Peyer's patch (tissue), 4 donors: ENCODE measurements around the gene RPL23. TPM values are rescaled to one million over a fixed set of nuclear protein-coding genes. Genes with fewer than 3 reads are reported as not detected.

Source experiments
- DNase-seq, 3 donors: peaks; one replicate each; pipeline ENCODE4 v3.0.0-alpha.2; 2017 to 2019
- H3K27ac ChIP-seq, 4 donors: fragments of 200-600 bp; sonication (generic); one replicate each; pipeline ENCODE4 v1.5.1; 2016 to 2019
- H3K27me3 ChIP-seq, 2 donors: fragments of 200-600 bp; sonication (generic); one replicate each; pipeline ENCODE4 v1.5.1; 2019
- H3K36me3 ChIP-seq, 3 donors: fragments of 200-600 bp; sonication (generic); one replicate each; pipeline ENCODE4 v1.5.1; 2016 to 2019
- H3K4me1 ChIP-seq, 4 donors: fragments of 200-600 bp; sonication (generic); one replicate each; pipeline ENCODE4 v1.5.1; 2016 to 2019
- H3K4me3 ChIP-seq, 4 donors: fragments of 200-600 bp; sonication (generic); 1 replicate in 3 of 4; 2 replicates in 1 of 4; pipeline ENCODE4 v1.5.1; 2016 to 2019; ENCODE audit warnings: mild to moderate bottlenecking in 1 of 4
- H3K9me3 ChIP-seq, 4 donors: fragments of 200-600 bp; sonication (generic); one replicate each; pipeline ENCODE4 v1.5.1; 2016 to 2019; ENCODE audit warnings: mild to moderate bottlenecking in 1 of 4
- POLR2A ChIP-seq, 2 donors: fragments of 450-650 bp; IDR thresholded peaks; one replicate each; pipeline ENCODE4 v1.5.1; 2017; ENCODE audit warnings: antibody characterized with exemption in 2 of 2, mild to moderate bottlenecking in 2 of 2, moderate library complexity in 2 of 2
- total RNA-seq, 4 donors: library from RNA; depleted of rRNA; stranded (reverse); fragments of >200 nt; gene quantifications; one replicate each; pipeline ENCODE4 v1.1.0, GENCODE V29; 2016
- TF ChIP-seq, protein P1 (sequence below), 6 experiments: fragments of 450-650 bp in 4 of 6; fragments of 200-600 bp in 2 of 6; sonication (generic) in 1 of 6; IDR thresholded peaks; one replicate each; pipeline ENCODE4 v1.5.1; 2017 to 2019; ENCODE audit warnings: antibody characterized with exemption in 6 of 6, mild to moderate bottlenecking in 3 of 6, moderate library complexity in 1 of 6

RPL23 gene
- total RNA-seq, 4 donors from 2014 or later = 347 to 1,233 (median 540) TPM

DNA sequence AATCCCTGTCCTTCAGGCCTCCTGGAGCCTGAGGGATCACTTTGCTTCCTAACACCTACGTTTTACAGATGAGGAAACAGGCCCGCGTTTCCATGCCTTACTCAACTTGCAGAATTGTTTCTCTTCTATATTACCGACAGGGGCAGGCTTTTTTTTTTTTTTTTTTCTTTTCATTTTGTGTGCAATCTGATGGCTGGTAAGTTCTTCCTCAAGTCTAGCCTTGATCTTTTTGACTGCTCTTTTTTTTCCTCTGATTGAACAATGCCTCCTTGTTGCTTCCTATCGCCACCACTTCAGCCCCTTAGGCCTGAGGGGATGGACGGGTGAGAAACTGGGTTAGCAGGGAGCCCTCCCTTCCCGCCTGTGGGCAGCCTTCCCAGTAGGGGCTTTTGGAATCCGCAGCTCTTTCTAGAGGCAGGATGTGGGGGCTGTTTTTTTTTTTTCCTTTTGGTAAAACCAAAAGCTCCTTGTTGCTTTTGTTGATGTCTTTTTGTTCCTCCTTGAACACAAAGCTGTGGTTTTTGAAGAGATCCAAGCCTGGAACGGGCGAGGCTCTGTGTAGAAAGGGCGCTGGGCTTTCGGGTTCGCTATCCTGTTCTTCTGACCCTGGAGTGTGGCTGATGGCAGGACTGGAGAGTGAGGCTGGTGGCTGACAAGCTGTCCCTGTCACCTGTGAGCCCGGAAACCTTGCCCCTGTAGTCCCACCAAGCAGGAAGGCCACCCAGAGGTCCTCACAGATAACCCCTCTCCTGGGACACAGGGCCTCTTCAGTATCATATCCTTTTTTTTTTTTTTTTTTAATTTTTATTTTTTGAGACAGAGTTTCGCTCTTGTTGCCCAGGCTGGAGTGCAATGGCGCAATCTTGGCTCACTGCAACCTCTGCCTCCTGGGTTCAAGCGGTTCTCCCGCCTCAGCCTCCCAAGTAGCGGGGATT, 30.3 kb upstream of the RPL23 start:
- DNase-seq = no peak
- H3K4me1 ChIP-seq = peaks cover 25 to 99% (median 50%) of the 10 kb centered on the region in 4 donors
- no peaks in the 10 kb centered on the region for H3K27me3 ChIP-seq
- no peak for TF ChIP-seq POLR2A (IDR thresholded peaks at IDR 0.05)
- TF ChIP-seq, protein P1, sequence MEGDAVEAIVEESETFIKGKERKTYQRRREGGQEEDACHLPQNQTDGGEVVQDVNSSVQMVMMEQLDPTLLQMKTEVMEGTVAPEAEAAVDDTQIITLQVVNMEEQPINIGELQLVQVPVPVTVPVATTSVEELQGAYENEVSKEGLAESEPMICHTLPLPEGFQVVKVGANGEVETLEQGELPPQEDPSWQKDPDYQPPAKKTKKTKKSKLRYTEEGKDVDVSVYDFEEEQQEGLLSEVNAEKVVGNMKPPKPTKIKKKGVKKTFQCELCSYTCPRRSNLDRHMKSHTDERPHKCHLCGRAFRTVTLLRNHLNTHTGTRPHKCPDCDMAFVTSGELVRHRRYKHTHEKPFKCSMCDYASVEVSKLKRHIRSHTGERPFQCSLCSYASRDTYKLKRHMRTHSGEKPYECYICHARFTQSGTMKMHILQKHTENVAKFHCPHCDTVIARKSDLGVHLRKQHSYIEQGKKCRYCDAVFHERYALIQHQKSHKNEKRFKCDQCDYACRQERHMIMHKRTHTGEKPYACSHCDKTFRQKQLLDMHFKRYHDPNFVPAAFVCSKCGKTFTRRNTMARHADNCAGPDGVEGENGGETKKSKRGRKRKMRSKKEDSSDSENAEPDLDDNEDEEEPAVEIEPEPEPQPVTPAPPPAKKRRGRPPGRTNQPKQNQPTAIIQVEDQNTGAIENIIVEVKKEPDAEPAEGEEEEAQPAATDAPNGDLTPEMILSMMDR (IDR thresholded peaks at IDR 0.05) = peak in 1 of 6 experiments; percentile 14
- no peaks in the 10 kb centered on the region for H3K9me3 ChIP-seq
- H3K4me3 ChIP-seq = no peak overlapping the region
- peaks cover 0 to 56% (median 0%) of the 10 kb centered on the region in 3 donors for H3K36me3 ChIP-seq
- H3K27ac ChIP-seq = peak overlapping the region; percentile 55 to 89 (median 74)

DNA sequence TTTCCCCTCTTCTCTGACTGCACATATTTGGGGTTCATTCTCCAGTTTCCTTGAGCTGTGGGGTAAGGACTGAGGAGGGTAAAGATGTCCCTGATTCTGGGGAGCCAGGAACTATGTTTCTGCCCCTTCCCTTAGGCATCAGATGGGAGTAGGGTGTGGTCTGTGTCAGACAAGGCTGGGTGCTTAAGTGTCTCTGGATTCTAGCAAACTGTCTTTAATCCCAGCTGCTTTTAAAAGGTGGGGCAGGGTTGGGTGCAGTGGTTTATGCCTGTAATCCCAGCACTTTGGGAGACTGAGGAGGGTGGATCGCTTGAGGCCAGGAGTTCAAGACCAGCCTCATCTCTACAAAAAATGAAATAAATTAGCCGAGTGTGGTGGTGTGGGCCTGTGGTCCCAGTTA, 29.3 kb upstream of the RPL23 start:
- TF ChIP-seq POLR2A (IDR thresholded peaks at IDR 0.05) = no peak
- TF ChIP-seq, protein P1 (IDR thresholded peaks at IDR 0.05) = no peak
- H3K36me3 ChIP-seq = peaks cover 0 to 56% (median 0%) of the 10 kb centered on the region in 3 donors
- no peak overlapping the region for H3K4me3 ChIP-seq
- peaks cover 25 to 100% (median 53%) of the 10 kb centered on the region in 4 donors for H3K4me1 ChIP-seq
- H3K9me3 ChIP-seq = no peaks in the 10 kb centered on the region
- no peak for DNase-seq
- H3K27ac ChIP-seq = peak overlapping the region; percentile 55 to 89 (median 62)
- no peaks in the 10 kb centered on the region for H3K27me3 ChIP-seq

DNA sequence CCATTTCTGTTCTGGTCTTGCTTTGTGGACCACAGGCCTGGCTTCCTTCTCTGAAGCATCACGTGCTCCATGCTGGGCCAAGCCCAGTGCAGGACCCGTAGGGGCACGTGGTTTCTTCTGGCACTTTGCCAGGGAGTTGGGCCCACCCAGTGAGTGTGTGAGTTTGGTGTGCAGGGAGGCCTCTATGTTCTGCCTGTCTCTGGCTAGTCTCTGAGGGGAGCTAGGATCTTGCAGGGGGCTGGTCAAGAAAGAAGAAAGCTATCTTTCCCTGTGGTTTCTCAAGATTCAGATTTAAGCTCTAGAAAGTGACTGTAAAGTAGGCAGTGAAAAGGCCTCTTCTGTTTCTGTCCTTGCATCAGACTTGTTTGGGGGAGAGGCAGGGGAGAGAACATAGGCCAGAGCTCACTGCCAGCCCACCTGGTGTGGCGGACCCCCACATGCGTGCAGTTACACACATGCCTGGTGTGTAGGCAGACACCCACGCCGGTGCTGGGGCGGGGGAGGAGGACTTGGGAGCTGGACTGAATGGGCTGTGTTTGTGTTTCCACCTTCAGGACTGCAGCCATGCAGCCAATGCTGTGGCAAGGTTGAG, 28.2 kb upstream of the RPL23 start:
- H3K4me1 ChIP-seq = peaks cover 25 to 100% (median 64%) of the 10 kb centered on the region in 4 donors
- peak overlapping the region in 3 of 4 donors; percentile 11 to 66 (median 24) for H3K27ac ChIP-seq
- H3K9me3 ChIP-seq = no peaks in the 10 kb centered on the region
- peaks cover 0 to 53% (median 0%) of the 10 kb centered on the region in 3 donors for H3K36me3 ChIP-seq
- TF ChIP-seq, protein P1 (IDR thresholded peaks at IDR 0.05) = no peak
- no peak for TF ChIP-seq POLR2A (IDR thresholded peaks at IDR 0.05)
- H3K27me3 ChIP-seq = no peaks in the 10 kb centered on the region
- no peak overlapping the region for H3K4me3 ChIP-seq
- DNase-seq = peak in 1 of 3 donors; percentile 69

DNA sequence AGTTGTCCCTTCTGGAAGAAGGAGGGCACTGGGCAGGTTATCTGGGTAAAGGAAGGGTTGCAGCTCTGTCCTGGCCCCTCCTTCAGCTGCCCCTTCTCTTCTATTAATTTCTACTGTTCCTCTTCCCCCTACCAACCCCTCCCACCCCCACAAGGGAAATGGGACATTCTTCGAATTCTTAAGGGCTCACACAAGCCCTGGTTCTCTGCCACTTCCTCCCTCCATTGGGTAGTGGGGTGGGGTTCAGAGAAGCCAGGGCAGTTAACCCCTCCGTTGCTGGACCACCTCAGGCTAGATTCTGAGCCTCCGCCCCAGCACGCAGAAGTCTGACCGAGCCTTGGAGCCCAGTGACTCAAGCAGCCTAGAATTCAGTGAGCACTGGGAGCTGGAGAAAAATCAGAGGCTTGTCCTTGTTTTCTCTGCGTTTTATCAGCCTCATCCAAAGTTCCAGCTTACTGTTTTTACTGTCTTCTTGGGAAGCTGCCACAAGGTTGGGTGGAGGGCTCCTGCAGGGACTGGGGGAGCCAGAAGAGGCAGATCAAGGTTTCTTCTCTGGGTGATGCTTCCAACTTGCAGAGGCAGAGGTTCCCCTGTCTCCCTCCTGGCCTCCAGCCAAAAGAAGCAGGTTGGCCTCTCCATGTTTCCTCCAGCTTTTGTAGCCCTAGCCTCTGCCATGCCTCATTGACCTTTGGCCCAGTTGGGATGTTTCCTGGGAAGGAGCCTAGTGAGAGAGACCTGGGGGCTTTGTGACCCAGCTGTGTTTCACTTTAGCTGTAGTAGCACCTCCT, 26.6 kb upstream of the RPL23 start:
- Histone ChIP-seq H3K27ac (peak overlapping the region in 3 of 4 donors; percentile 48 to 59 (median 52)), H3K4me3 (peak overlapping the region in 2 of 4 donors; percentile 8 to 14), H3K9me3 (no peaks in the 10 kb centered on the region), H3K4me1 (peaks cover 24 to 95% (median 54%) of the 10 kb centered on the region in 4 donors), H3K36me3 (peaks cover 0 to 59% (median 0%) of the 10 kb centered on the region in 3 donors), H3K27me3 (no peaks in the 10 kb centered on the region)
- DNase-seq = no peak
- no peak for TF ChIP-seq POLR2A (IDR thresholded peaks at IDR 0.05)
- TF ChIP-seq, protein P1 (IDR thresholded peaks at IDR 0.05) = no peak
